Stimulated activated CD4-positive, alpha-beta T cell treated with anti-CD3 and anti-CD28 coated beads, TNF-alpha, amount 100 ng/mL, for 24 hours (primary cell): ENCODE data around the gene BCAS4.
"Not testable (repeated sequence)": the region's sequence is repeated elsewhere in the genome, so short reads cannot be mapped to it uniquely, and the experiment has no call there.

Experiments
- DNase-seq, 3 experiments: peaks; one replicate each; pipeline ENCODE4 v3.0.0-alpha.2; 2020; ENCODE audit warnings: low read depth in 3 of 3

Gene BCAS4

GRCh38 chr20:50771419-50772080, 23.3 kb upstream of the BCAS4 start:
- DNase-seq = not testable (repeated sequence)

- DNase-seq = no peak
Measured at GRCh38 chr20:50772420-50773185, 22.3 kb upstream of the BCAS4 start.

GRCh38 chr20:50774515-50774914, 20.3 kb upstream of the BCAS4 start:
- DNase-seq = no peak

- DNase-seq = no peak
Measured at GRCh38 chr20:50776122-50776817, 18.6 kb upstream of the BCAS4 start.

GRCh38 chr20:50777373-50777772, 17.5 kb upstream of the BCAS4 start:
- no peak for DNase-seq

- DNase-seq = not testable (repeated sequence)
Measured at GRCh38 chr20:50778994-50779393, 15.9 kb upstream of the BCAS4 start.

GRCh38 chr20:50783390-50783789, 11.5 kb upstream of the BCAS4 start:
- DNase-seq = no peak

- no peak for DNase-seq
Measured at GRCh38 chr20:50783903-50784302, 11.0 kb upstream of the BCAS4 start.

- no peak for DNase-seq
Measured at GRCh38 chr20:50784464-50784863, 10.4 kb upstream of the BCAS4 start.

GRCh38 chr20:50786703-50787102, 8.2 kb upstream of the BCAS4 start:
- no peak for DNase-seq

- DNase-seq = no peak
Measured at GRCh38 chr20:50787181-50787580, 7.7 kb upstream of the BCAS4 start.

- no peak for DNase-seq
Measured at GRCh38 chr20:50788045-50788991, 6.5 kb upstream of the BCAS4 start.

GRCh38 chr20:50789968-50790650, 4.8 kb upstream of the BCAS4 start:
- no peak for DNase-seq

- DNase-seq = peak; percentile 64 to 82 (median 73)
Measured at GRCh38 chr20:50790651-50791277, 4.1 kb upstream of the BCAS4 start.

GRCh38 chr20:50792708-50793574, 1.9 kb upstream of the BCAS4 start:
- DNase-seq = no peak

- DNase-seq = peak in 1 of 3 experiments; percentile 47
Measured at GRCh38 chr20:50793575-50794016, 1.3 kb upstream of the BCAS4 start.

- no peak for DNase-seq
Measured at GRCh38 chr20:50794181-50794845, 548 bp upstream of the BCAS4 start.

GRCh38 chr20:50797142-50797541, 2.3 kb downstream of the BCAS4 start:
- DNase-seq = no peak

- DNase-seq = no peak
Measured at GRCh38 chr20:50798650-50799049, 3.8 kb downstream of the BCAS4 start.
